GM12892 (cell line): ENCODE data around the gene SCUBE1. TPM values are rescaled to one million over a fixed set of nuclear protein-coding genes. Genes with fewer than 3 reads are reported as not detected.
A peak's percentile ranks its signal among the peaks of the same experiment; 100 is the strongest.

Experiments used
- DNase-seq: peaks from one replicate; pipeline ENCODE4 v3.0.0; 2011; ENCODE audit not compliant: insufficient read length
- FAIRE-seq: peaks from 2 replicates; lab custom pipeline; 2011; peaks lifted over from hg19 to GRCh38; lab: Jason Lieb, UNC
- POLR2A ChIP-seq: IDR thresholded peaks from 2 replicates; pipeline ENCODE4 v1.6.1; 2011; ENCODE audit warnings: low read depth, low read length, control low read depth
- POLR2AphosphoS5 ChIP-seq: IDR thresholded peaks from 2 replicates; pipeline ENCODE4 v1.6.1; 2011; ENCODE audit warnings: low read depth, low read length, control low read depth
- TAF1 ChIP-seq: IDR thresholded peaks from 2 replicates; pipeline ENCODE4 v1.6.1; 2011; ENCODE audit warnings: low read depth, mild to moderate bottlenecking, control low read depth, low read length, borderline replicate concordance
- polyA plus RNA-seq: library from polyadenylated mRNA; unstranded; fragments of >200 nt; gene quantifications from one replicate; pipeline ENCODE4 v1.2.1, GENCODE V29; 2012; ENCODE audit warnings: missing spikeins, inconsistent platforms; ENCODE audit not compliant: missing spikeins

The SCUBE1 gene
- polyA plus RNA-seq: not detected

- TF ChIP-seq POLR2A: no peak
- TF ChIP-seq TAF1: no peak
- DNase-seq: peak; percentile 50
- FAIRE-seq: no peak
Observed at GRCh38 chr22:43343262-43343669, at the start of gene SCUBE1. TSS of gene SCUBE1 (minus strand) at chr22:43343372. CDS start at chr22:43343261, 111 bp downstream.

DNA sequence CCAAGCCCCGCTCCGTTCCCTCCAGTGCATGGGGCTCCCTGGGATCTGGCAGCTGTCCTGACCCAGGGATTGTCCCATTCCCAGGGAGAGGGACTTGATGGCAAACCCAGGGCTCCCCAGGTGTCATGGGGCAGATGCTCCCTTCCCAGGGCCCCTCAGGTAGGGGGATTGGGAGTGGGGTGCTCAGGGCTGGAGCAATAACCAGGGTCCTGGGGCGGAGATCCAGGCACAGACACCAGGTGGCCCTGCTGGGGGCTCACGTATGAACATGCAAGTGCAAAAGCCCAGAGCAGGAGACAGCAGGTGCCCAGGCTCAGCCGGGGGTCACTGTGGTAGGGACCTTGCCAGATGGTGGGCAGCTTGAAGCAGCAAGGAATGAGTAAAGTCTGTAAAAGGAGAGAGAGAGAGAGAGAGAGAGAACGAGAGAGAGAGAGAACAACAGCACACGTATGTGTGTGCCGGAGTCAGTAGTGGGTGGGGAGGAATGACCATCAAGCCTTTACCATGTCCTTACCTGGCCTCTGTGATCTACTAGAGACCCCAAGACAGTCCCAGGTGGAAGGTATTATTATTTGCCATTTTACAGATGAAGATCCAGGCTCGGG is 49.3 kb upstream of the SCUBE1 start:
- FAIRE-seq: no peak

GRCh38 chr22:43391306-43391705 is 48.1 kb upstream of the SCUBE1 start:
- TF ChIP-seq POLR2A: no peak
- TF ChIP-seq TAF1: no peak
- no peak for TF ChIP-seq POLR2AphosphoS5
- no peak for FAIRE-seq
- DNase-seq: no peak

More for the DNA sequence above, 49.3 kb upstream of the SCUBE1 start:
- TF ChIP-seq POLR2AphosphoS5 (no peak), TAF1 (no peak), POLR2A (no peak)
- no peak for DNase-seq

GRCh38 chr22:43390872-43391271 is 47.7 kb upstream of the SCUBE1 start:
- FAIRE-seq: no peak

DNA sequence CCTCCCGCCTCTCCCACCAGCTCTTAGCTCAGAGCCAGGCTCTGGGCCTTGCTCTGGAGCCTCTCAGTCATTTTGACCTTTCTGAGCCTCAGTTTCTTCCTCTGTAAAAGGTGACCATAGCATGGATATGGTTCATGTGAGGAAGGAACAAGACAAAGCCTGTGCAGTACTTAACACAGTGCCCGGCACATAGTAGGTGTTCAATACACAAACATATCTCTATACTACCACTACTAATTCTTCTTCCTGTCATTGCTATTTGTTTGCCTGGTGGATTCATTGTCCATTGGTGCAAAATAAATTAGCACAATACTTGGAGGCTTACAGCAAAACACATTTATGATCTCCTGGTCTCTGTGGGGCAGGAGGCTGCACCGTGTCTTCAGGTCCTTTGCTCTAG is 47.0 kb upstream of the SCUBE1 start:
- TF ChIP-seq POLR2AphosphoS5 (no peak), POLR2A (no peak), TAF1 (no peak)
- DNase-seq: no peak
- FAIRE-seq: no peak

More at GRCh38 chr22:43390872-43391271, 47.7 kb upstream of the SCUBE1 start:
- DNase-seq: no peak
- TF ChIP-seq TAF1 (no peak), POLR2A (no peak), POLR2AphosphoS5 (no peak)

DNA sequence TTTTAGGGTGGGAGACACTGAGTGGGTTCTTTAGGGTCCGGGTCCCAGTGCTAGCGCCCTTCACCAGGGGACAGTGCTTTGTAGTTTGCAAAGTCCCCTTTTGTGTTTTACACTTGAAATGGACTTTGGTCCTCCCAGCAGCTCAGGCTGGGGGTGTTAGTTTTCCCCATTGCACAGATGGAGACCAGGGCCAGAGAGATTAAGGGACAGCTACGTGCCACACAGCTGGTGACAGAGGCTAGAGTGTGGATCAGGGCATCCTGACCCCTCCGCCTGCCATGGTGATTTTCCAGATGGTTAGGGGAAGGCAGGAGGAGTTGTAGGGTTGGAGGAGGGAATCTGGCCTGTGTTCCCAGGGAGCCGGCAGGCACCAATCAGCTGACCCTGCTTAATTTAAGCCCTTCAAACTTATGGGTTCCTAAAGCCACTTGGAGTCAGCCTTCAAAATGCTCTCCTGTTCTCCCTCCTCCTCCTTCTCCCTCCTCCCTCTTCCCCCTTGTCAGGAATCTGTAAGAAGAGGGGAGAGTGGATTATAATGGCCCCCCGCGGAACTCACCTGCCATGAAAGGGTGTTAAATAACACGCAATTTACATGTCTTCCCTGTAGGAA is 46.2 kb upstream of the SCUBE1 start:
- FAIRE-seq: no peak
- no peak for TF ChIP-seq POLR2AphosphoS5
- no peak for TF ChIP-seq TAF1
- no peak for TF ChIP-seq POLR2A
- no peak for DNase-seq

DNA sequence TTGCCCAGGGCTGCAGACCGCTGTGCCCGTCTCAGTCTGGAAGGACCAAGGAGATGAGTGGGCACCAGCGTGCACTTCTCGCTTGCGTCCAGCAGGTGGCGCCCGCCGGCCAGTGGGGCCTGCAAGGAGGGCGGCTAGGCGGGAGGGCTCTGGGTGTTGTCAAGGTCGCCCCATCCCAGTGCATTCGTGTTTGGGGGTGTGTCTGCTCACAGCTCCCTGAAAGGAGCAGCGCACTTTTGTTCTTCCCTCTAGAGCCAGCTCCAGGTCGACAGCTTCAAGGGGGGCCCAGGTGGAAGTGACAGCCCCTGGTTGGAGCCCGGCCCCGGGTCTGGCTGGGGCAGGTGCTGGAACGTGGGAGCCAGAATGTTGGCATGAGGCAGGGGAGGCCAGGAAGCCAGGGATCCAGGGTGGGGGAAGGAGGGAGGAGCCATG is 45.3 kb upstream of the SCUBE1 start:
- DNase-seq: peak; percentile 84
- no peak for TF ChIP-seq POLR2AphosphoS5
- peak; percentile 91 for FAIRE-seq

- no peak for TF ChIP-seq TAF1
- TF ChIP-seq POLR2AphosphoS5: no peak
- no peak for TF ChIP-seq POLR2A
- FAIRE-seq: no peak
- DNase-seq: no peak
Observed at GRCh38 chr22:43387815-43388214, 44.6 kb upstream of the SCUBE1 start.

DNA sequence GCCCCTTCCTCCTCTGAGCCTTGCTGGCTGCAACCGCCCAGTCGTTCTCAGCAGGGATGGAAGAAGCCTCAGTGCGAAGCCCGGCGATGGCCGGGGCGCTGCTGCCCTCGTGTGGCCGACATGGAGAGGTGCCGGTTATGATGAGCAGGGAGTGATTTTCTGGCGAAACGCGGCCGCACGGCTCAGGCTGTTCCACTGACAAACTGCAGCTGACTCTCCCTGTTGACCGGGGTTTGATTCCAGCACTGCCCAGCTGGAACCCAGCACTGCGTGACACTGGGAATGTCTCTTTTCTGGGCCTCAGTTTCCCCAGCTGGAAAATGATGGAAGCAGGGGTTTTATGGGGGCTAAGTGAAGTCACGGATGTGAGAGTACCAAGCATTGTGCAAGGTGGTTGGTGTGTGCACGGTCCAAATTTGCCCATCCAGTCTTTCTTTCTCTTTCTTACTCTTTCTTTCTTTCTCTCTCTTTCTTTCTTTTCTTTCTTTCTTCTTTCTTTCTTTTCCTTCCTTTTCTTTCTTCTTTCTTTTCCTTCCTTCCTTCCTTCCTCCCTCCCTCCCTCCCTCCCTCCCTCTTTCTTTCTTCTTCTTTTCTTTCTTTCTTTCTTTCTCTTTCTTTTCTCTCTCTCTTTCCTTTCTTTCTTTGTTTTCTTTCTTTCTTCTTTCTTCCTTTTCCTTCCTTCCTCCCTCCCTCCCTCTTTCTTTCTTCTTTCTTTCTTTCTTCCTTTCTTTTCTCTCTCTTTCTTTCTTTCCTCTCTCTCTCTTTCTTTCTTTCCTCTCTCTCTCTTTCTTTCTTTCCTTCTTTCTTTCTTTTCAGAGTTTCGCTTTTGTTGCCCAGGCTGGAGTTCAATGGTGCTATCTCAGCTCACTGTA is 42.8 kb upstream of the SCUBE1 start:
- DNase-seq: peak; percentile 76
- no peak for TF ChIP-seq POLR2A
- TF ChIP-seq POLR2AphosphoS5: no peak
- TF ChIP-seq TAF1: no peak
- FAIRE-seq: peak; percentile 92

DNA sequence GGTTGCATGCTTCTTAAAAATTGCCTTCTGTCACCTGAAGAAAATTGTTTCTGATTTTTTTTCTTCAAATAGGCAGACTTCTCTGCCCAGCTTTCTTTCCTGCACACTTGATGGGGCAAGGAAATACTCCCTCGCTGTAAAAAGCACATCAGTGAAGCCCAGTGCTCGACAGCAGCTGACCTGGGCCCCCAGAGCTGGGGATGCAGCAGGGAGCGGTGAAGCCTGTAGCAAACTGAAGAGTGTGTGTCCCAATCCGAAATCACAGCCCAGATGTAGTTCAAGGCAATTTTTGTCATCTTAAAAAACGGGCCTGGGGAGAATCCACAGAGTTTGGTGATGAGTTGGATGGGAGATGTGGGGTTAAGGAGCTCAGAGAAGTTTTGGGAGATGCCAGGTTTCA is 41.7 kb upstream of the SCUBE1 start:
- TF ChIP-seq POLR2AphosphoS5: no peak
- TF ChIP-seq TAF1: no peak
- no peak for TF ChIP-seq POLR2A
- FAIRE-seq: no peak
- no peak for DNase-seq

DNA sequence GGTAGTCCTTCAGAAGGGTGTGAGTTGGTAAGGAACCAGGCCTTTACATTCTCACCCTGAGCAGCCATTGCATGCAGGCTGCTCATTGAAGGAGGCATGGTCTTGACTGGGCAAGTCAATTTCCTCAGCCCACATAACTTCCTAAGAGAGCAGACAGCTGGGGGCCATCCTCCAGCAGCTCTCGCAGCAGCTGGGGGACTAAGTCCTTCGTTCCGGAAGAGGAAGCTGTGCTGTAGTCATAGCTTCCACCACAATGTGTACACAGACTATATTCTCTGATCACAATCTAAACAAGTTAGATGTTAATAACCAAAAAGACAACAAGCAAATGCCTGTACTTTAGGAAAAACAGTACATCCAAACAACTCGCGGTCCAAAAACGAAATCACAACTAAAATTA is 38.5 kb upstream of the SCUBE1 start:
- peak; percentile 49 for DNase-seq
- TF ChIP-seq TAF1: no peak
- no peak for TF ChIP-seq POLR2AphosphoS5
- no peak for TF ChIP-seq POLR2A
- peak; percentile 81 for FAIRE-seq
